ENCODE data around the gene STIM2.
"Not testable (repeated sequence)": the region's sequence is repeated elsewhere in the genome, so short reads cannot be mapped to it uniquely, and the experiment has no call there.

Gene STIM2

GRCh38 chr4:26860157-26860921 lies at the start of gene STIM2:
TSS of gene STIM2 (plus strand) at chr4:26860841.
- TF ChIP-seq, protein P1, sequence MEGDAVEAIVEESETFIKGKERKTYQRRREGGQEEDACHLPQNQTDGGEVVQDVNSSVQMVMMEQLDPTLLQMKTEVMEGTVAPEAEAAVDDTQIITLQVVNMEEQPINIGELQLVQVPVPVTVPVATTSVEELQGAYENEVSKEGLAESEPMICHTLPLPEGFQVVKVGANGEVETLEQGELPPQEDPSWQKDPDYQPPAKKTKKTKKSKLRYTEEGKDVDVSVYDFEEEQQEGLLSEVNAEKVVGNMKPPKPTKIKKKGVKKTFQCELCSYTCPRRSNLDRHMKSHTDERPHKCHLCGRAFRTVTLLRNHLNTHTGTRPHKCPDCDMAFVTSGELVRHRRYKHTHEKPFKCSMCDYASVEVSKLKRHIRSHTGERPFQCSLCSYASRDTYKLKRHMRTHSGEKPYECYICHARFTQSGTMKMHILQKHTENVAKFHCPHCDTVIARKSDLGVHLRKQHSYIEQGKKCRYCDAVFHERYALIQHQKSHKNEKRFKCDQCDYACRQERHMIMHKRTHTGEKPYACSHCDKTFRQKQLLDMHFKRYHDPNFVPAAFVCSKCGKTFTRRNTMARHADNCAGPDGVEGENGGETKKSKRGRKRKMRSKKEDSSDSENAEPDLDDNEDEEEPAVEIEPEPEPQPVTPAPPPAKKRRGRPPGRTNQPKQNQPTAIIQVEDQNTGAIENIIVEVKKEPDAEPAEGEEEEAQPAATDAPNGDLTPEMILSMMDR (IDR thresholded peaks at IDR 0.05; ENCODE audit: borderline replicate concordance, control extremely low read depth, extremely low read depth, insufficient read depth, missing control alignments): peak; percentile 55
- in situ Hi-C loops (cut with MboI; ENCODE audit: low sequenced_read_pairs, unreplicated experiment): no loop called here
- peak; percentile 92 for DNase-seq (ENCODE audit: low spot score)

DNA sequence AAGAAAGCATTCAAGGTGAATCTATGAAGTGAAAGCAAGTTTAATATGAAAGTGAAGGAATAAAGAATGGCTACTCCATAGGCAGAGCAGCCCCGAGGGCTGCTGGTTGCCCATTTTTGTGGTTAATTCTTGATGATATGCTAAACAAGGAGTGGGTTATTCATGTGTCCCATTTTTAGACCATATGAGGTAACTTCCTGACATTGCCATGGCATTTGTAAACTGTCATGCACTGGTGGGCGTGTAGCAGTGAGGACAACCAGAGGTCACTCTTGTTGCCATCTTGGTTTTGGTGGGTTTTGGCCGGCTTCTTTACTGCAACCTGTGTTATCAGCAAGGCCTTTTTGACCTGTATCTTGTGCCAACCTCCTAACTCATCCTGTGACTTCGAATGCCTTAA lies 49.1 kb upstream of the STIM2 start:
- in situ Hi-C loops (cut with MboI; ENCODE audit: low sequenced_read_pairs, unreplicated experiment); DNase-seq (ENCODE audit: low spot score): not testable (repeated sequence)

DNA sequence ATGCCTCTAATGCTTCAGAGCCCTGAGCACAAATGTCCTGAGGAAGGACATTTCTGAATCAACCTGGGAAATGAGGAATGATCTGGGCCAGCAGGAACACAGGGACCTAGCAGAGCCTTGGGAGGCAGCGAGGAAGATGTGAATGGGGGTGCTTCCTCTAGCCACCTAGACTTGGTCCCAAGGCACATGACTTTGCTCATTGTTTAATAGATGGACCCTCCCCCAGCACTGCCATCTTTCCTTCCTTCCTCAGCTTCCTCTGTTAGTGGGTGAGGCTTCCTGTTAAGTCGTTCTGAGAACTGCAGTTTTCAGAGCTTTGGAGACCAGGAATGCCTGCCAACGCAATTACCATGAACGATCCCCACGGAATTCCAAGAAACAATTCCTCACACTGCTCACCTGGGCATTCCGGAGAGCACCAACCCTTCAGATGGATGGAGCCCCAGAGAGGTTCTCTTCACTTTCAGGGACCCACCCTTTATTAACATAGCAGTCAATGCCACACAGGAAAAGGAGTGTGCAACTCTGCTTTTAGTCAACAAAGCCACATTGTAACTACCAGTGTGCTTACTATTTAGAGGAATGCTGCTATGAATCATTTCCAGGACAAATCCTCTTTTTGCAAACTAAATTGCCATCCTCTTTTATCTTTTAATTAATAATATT lies 48.5 kb upstream of the STIM2 start:
- TF ChIP-seq, protein P1 (IDR thresholded peaks at IDR 0.05; ENCODE audit: borderline replicate concordance, control extremely low read depth, extremely low read depth, insufficient read depth, missing control alignments): no peak
- in situ Hi-C loops (cut with MboI; ENCODE audit: low sequenced_read_pairs, unreplicated experiment): no loop called here
- no peak for DNase-seq (ENCODE audit: low spot score)

DNA sequence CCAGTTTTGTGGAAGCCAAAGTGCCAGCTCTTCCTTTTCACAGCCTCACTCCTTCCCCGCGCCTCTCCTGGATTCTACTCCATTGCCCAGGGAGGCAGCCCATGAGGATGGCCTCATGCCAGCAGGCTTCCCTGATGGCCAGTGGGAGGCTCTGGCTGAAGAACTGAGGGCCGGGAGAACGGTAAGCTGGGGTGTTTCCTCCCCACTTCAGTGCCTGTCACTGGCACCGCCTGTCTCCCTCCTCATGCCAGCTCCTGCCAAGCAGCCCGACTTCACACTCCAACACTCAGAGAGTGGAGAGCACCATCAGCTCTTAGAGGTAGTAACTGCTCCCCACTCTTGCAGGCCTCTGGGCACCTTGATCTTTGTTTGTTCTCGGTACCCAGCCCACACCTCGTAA lies 46.9 kb upstream of the STIM2 start:
- in situ Hi-C loops (cut with MboI; ENCODE audit: low sequenced_read_pairs, unreplicated experiment): no loop called here
- TF ChIP-seq, protein P1 (IDR thresholded peaks at IDR 0.05; ENCODE audit: borderline replicate concordance, control extremely low read depth, extremely low read depth, insufficient read depth, missing control alignments): no peak
- no peak for DNase-seq (ENCODE audit: low spot score)

DNA sequence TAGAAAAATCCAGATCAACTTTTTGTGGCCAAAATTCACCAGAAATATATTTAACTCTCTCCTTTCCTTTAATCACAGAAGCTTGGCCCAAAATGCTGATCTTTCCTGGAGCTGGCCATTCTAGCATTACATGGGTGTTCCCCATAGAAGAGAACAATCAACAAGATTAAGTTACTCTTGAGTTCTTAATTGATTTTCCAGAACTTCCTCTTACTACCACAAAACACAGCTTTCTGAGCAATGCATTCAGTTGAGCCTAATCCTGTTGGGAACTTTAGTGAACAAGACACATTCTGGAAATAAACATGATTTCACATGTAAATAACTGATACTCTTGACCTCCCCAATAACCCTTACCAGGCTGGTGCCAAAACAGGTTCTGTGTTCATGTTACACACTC lies 45.4 kb upstream of the STIM2 start:
- no peak for DNase-seq (ENCODE audit: low spot score)
- in situ Hi-C loops (cut with MboI; ENCODE audit: low sequenced_read_pairs, unreplicated experiment): no loop called here
- TF ChIP-seq, protein P1 (IDR thresholded peaks at IDR 0.05; ENCODE audit: borderline replicate concordance, control extremely low read depth, extremely low read depth, insufficient read depth, missing control alignments): no peak

DNA sequence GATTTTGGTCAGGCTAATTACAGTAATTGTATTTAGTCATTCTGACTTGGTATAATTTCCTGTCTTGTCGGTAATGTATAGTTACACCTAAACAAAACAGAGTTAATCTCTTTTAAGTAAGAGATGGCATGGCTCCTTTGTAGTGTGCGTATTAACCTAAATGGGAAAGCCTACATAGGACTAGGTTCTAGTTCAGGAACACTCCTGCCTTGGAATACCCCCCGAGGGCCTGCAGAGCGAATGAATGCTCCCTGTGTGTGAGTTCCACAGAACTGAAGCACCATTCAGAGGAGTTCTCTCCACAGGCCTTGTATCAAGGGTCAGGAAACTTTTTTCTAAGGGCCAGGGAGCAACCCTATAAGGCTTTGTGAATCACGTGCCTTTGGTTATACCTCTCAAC lies 44.9 kb upstream of the STIM2 start:
- DNase-seq (ENCODE audit: low spot score): no peak
- TF ChIP-seq, protein P1 (IDR thresholded peaks at IDR 0.05; ENCODE audit: borderline replicate concordance, control extremely low read depth, extremely low read depth, insufficient read depth, missing control alignments): no peak
- in situ Hi-C loops (cut with MboI; ENCODE audit: low sequenced_read_pairs, unreplicated experiment): no loop called here

DNA sequence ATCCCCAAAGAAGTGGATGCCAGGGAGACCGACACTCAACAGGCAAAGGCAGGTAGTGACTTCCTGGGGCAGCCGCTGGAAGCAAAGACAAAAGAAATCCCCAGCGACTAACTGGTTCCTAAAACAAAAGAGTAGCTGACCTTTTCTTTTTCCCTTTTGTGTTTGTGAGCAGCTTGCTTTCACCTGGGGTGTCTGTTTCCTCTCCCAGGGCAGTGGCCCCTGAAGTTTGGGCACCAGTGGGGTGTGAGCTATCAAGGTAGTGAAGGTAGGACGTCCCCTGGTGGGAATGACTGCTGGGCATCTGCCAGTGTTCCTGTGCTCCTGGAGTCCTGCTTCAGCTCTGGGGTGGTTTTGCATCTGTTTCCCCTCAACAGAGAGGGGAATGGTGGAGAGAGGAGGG lies 41.6 kb upstream of the STIM2 start:
- TF ChIP-seq, protein P1 (IDR thresholded peaks at IDR 0.05; ENCODE audit: borderline replicate concordance, control extremely low read depth, extremely low read depth, insufficient read depth, missing control alignments): no peak
- no peak for DNase-seq (ENCODE audit: low spot score)
- in situ Hi-C loops (cut with MboI; ENCODE audit: low sequenced_read_pairs, unreplicated experiment): no loop called here

Data from GM13976 (cell line).